Measurements from ENCODE around the gene HAUS7.

HAUS7 gene

DNA sequence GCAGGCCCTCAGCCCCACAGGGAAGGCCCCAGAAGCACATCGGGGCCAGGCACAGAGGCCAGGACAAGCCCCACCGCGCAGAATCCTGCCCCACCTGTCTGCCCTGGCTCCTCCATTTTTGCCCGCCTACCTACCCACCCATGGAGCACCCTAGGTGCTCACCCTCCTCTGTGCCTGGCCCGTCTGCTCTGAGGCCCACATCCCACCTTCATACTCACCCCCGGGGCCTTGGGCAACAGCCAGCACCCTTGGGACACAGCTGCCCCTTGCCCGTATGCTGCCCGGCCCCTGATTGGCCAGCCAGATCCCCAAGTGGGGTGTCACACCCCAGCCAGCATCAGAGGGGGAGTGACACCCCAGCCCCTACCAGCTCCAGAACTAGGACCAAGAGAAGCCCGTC, 13.7 kb downstream of the HAUS7 start:
- no peak overlapping the region for H3K4me3 ChIP-seq (ENCODE audit: low read length)
- no peak overlapping the region for H3K27ac ChIP-seq (ENCODE audit: low read depth, low read length)
- TF ChIP-seq EZH2phosphoT487 (IDR thresholded peaks at IDR 0.05; ENCODE audit: borderline replicate concordance, low read length), result no peak
- TF ChIP-seq, protein P1, sequence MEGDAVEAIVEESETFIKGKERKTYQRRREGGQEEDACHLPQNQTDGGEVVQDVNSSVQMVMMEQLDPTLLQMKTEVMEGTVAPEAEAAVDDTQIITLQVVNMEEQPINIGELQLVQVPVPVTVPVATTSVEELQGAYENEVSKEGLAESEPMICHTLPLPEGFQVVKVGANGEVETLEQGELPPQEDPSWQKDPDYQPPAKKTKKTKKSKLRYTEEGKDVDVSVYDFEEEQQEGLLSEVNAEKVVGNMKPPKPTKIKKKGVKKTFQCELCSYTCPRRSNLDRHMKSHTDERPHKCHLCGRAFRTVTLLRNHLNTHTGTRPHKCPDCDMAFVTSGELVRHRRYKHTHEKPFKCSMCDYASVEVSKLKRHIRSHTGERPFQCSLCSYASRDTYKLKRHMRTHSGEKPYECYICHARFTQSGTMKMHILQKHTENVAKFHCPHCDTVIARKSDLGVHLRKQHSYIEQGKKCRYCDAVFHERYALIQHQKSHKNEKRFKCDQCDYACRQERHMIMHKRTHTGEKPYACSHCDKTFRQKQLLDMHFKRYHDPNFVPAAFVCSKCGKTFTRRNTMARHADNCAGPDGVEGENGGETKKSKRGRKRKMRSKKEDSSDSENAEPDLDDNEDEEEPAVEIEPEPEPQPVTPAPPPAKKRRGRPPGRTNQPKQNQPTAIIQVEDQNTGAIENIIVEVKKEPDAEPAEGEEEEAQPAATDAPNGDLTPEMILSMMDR (IDR thresholded peaks at IDR 0.05; ENCODE audit: low read depth, low read length, poor library complexity, severe bottlenecking), result no peak
- no peaks in the 10 kb centered on the region for H3K9me2 ChIP-seq (replicated peaks; ENCODE audit: control insufficient read depth, low read length)
- H3K36me3 ChIP-seq (ENCODE audit: control insufficient read depth, low read length), result peaks cover 12% of the 10 kb centered on the region
- H3K27me3 ChIP-seq (ENCODE audit: control insufficient read depth, low read length), result no peaks in the 10 kb centered on the region
- no peaks in the 10 kb centered on the region for H4K20me1 ChIP-seq (ENCODE audit: control insufficient read depth, insufficient read depth, low read depth, low read length)
- H3K4me2 ChIP-seq (ENCODE audit: low read length), result no peak overlapping the region
- no peaks in the 10 kb centered on the region for H3K79me2 ChIP-seq (ENCODE audit: control insufficient read depth, low read length)
- no peaks in the 10 kb centered on the region for H3F3A ChIP-seq (ENCODE audit: control insufficient read depth, insufficient read depth)
- no peaks in the 10 kb centered on the region for H3K9me3 ChIP-seq (ENCODE audit: control insufficient read depth, insufficient read depth, low read length)
- no peaks in the 10 kb centered on the region for H3K4me1 ChIP-seq (ENCODE audit: control insufficient read depth, low read length)

- H3K27ac ChIP-seq (ENCODE audit: low read depth, low read length), result no peak overlapping the region
- no peaks in the 10 kb centered on the region for H3K9me3 ChIP-seq (ENCODE audit: control insufficient read depth, insufficient read depth, low read length)
- H3K4me1 ChIP-seq (ENCODE audit: control insufficient read depth, low read length), result no peaks in the 10 kb centered on the region
- H3K27me3 ChIP-seq (ENCODE audit: control insufficient read depth, low read length), result no peaks in the 10 kb centered on the region
- H4K20me1 ChIP-seq (ENCODE audit: control insufficient read depth, insufficient read depth, low read depth, low read length), result no peaks in the 10 kb centered on the region
- H3F3A ChIP-seq (ENCODE audit: control insufficient read depth, insufficient read depth), result no peaks in the 10 kb centered on the region
- H3K79me2 ChIP-seq (ENCODE audit: control insufficient read depth, low read length), result no peaks in the 10 kb centered on the region
- no peaks in the 10 kb centered on the region for H3K9me2 ChIP-seq (replicated peaks; ENCODE audit: control insufficient read depth, low read length)
- no peak overlapping the region for H3K4me3 ChIP-seq (ENCODE audit: low read length)
- H3K36me3 ChIP-seq (ENCODE audit: control insufficient read depth, low read length), result peaks cover 12% of the 10 kb centered on the region
- TF ChIP-seq, protein P1 (IDR thresholded peaks at IDR 0.05; ENCODE audit: low read depth, low read length, poor library complexity, severe bottlenecking), result no peak
- no peak for TF ChIP-seq EZH2phosphoT487 (IDR thresholded peaks at IDR 0.05; ENCODE audit: borderline replicate concordance, low read length)
- H3K4me2 ChIP-seq (ENCODE audit: low read length), result no peak overlapping the region
These were observed 14.2 kb downstream of the HAUS7 start for GRCh38 chrX:153456161-153456560.

- H4K20me1 ChIP-seq (ENCODE audit: control insufficient read depth, insufficient read depth, low read depth, low read length), result no peaks in the 10 kb centered on the region
- no peaks in the 10 kb centered on the region for H3F3A ChIP-seq (ENCODE audit: control insufficient read depth, insufficient read depth)
- no peaks in the 10 kb centered on the region for H3K4me1 ChIP-seq (ENCODE audit: control insufficient read depth, low read length)
- TF ChIP-seq, protein P1 (IDR thresholded peaks at IDR 0.05; ENCODE audit: low read depth, low read length, poor library complexity, severe bottlenecking), result no peak
- no peak for TF ChIP-seq EZH2phosphoT487 (IDR thresholded peaks at IDR 0.05; ENCODE audit: borderline replicate concordance, low read length)
- H3K79me2 ChIP-seq (ENCODE audit: control insufficient read depth, low read length), result no peaks in the 10 kb centered on the region
- H3K4me3 ChIP-seq (ENCODE audit: low read length), result no peak overlapping the region
- no peak overlapping the region for H3K27ac ChIP-seq (ENCODE audit: low read depth, low read length)
- no peaks in the 10 kb centered on the region for H3K9me2 ChIP-seq (replicated peaks; ENCODE audit: control insufficient read depth, low read length)
- H3K4me2 ChIP-seq (ENCODE audit: low read length), result no peak overlapping the region
- no peaks in the 10 kb centered on the region for H3K9me3 ChIP-seq (ENCODE audit: control insufficient read depth, insufficient read depth, low read length)
- H3K36me3 ChIP-seq (ENCODE audit: control insufficient read depth, low read length), result peaks cover 8% of the 10 kb centered on the region
- H3K27me3 ChIP-seq (ENCODE audit: control insufficient read depth, low read length), result no peaks in the 10 kb centered on the region
These were observed 14.8 kb downstream of the HAUS7 start for GRCh38 chrX:153455571-153455970.
